HEK293 (cell line): ENCODE measurements around the gene MVP.

Source experiments
- CTCF ChIP-seq: fragments of 450-650 bp; formaldehyde crosslinking; IDR thresholded peaks from 2 replicates; pipeline ENCODE4 v1.5.1; 2016; ENCODE audit warnings: missing biosample characterization, missing genetic modification characterization
- KLF7 ChIP-seq: fragments of 450-650 bp; formaldehyde crosslinking; IDR thresholded peaks from 2 replicates; pipeline ENCODE4 v1.5.1; 2016; ENCODE audit warnings: missing biosample characterization, missing genetic modification characterization, borderline replicate concordance
- MZF1 ChIP-seq: fragments of 450-650 bp; formaldehyde crosslinking; IDR thresholded peaks from 2 replicates; pipeline ENCODE4 v1.5.1; 2017; ENCODE audit warnings: missing biosample characterization, missing genetic modification characterization, borderline replicate concordance
- SP2 ChIP-seq: fragments of 450-650 bp; formaldehyde crosslinking; IDR thresholded peaks from 2 replicates; pipeline ENCODE4 v1.5.1; 2016; ENCODE audit warnings: missing biosample characterization, missing genetic modification characterization
- ZBTB44 ChIP-seq: fragments of 450-650 bp; IDR thresholded peaks from 2 replicates; pipeline ENCODE4 v1.5.1; 2018; ENCODE audit warnings: missing biosample characterization, mild to moderate bottlenecking, missing genetic modification characterization
- ZBTB48 ChIP-seq: fragments of 450-650 bp; formaldehyde crosslinking; IDR thresholded peaks from 2 replicates; pipeline ENCODE4 v1.5.1; 2016; ENCODE audit warnings: missing biosample characterization, missing genetic modification characterization
- ZIC2 ChIP-seq: fragments of 450-650 bp; formaldehyde crosslinking; IDR thresholded peaks from 2 replicates; pipeline ENCODE4 v1.5.1; 2016; ENCODE audit warnings: missing biosample characterization, missing genetic modification characterization
- ZNF133 ChIP-seq: fragments of 450-650 bp; formaldehyde crosslinking; IDR thresholded peaks from 2 replicates; pipeline ENCODE4 v1.5.1; 2016; ENCODE audit warnings: missing biosample characterization, missing genetic modification characterization
- ZNF18 ChIP-seq: fragments of 450-650 bp; formaldehyde crosslinking; IDR thresholded peaks from 2 replicates; pipeline ENCODE4 v1.5.1; 2016; ENCODE audit warnings: missing biosample characterization, missing genetic modification characterization
- ZNF202 ChIP-seq: fragments of 450-650 bp; formaldehyde crosslinking; IDR thresholded peaks from 2 replicates; pipeline ENCODE4 v1.5.1; 2016; ENCODE audit warnings: missing biosample characterization, missing genetic modification characterization, borderline replicate concordance
- ZNF274 ChIP-seq, 2 experiments: fragments of 200-500 bp in 1 of 2; fragments of 450-650 bp in 1 of 2; sonication (Bioruptor generic) in 1 of 2; formaldehyde crosslinking in 1 of 2; IDR thresholded peaks; 2 replicates each; pipeline versions ENCODE4 v1.5.1 to v1.6.1; 2014 to 2016; ENCODE audit warnings: borderline replicate concordance in 1 of 2, inconsistent platforms in 1 of 2, low read length in 1 of 2, missing biosample characterization in 1 of 2, missing genetic modification characterization in 1 of 2
- ZNF292 ChIP-seq: fragments of 450-650 bp; formaldehyde crosslinking; IDR thresholded peaks from 2 replicates; pipeline ENCODE4 v1.5.1; 2016; ENCODE audit warnings: low read depth, missing biosample characterization, missing genetic modification characterization, borderline replicate concordance
- ZNF311 ChIP-seq: fragments of 450-650 bp; formaldehyde crosslinking; IDR thresholded peaks from 2 replicates; pipeline ENCODE4 v1.5.1; 2017; ENCODE audit warnings: missing biosample characterization, missing genetic modification characterization, borderline replicate concordance
- ZNF350 ChIP-seq: fragments of 450-650 bp; formaldehyde crosslinking; IDR thresholded peaks from 2 replicates; pipeline ENCODE4 v1.5.0; 2017; ENCODE audit warnings: missing biosample characterization, mild to moderate bottlenecking, missing genetic modification characterization
- ZNF518A ChIP-seq: fragments of 450-650 bp; formaldehyde crosslinking; conservative IDR thresholded peaks from 2 replicates; pipeline ENCODE4 v1.5.1; 2016; ENCODE audit warnings: low read depth, missing biosample characterization, missing genetic modification characterization
- ZNF560 ChIP-seq: fragments of 450-650 bp; formaldehyde crosslinking; IDR thresholded peaks from 2 replicates; pipeline ENCODE4 v1.5.1; 2017; ENCODE audit warnings: missing biosample characterization, missing genetic modification characterization, borderline replicate concordance
- ZNF561 ChIP-seq: fragments of 450-650 bp; IDR thresholded peaks from 2 replicates; pipeline ENCODE4 v1.5.1; 2018; ENCODE audit warnings: missing biosample characterization, missing genetic modification characterization, borderline replicate concordance
- ZNF610 ChIP-seq: fragments of 450-650 bp; formaldehyde crosslinking; IDR thresholded peaks from 2 replicates; pipeline ENCODE4 v1.5.1; 2016; ENCODE audit warnings: missing biosample characterization, missing genetic modification characterization, borderline replicate concordance
- ZNF626 ChIP-seq: fragments of 450-650 bp; sonication (Bioruptor Pico); formaldehyde crosslinking; IDR thresholded peaks from 2 replicates; pipeline ENCODE4 v1.5.1; 2018; ENCODE audit warnings: missing biosample characterization, missing genetic modification characterization, inconsistent platforms
- ZNF645 ChIP-seq: fragments of 450-650 bp; formaldehyde crosslinking; IDR thresholded peaks from 2 replicates; pipeline ENCODE4; 2016; ENCODE audit warnings: missing biosample characterization, missing genetic modification characterization
- ZNF664 ChIP-seq: fragments of 450-650 bp; formaldehyde crosslinking; IDR thresholded peaks from 2 replicates; pipeline ENCODE4 v1.5.1; 2016; ENCODE audit warnings: missing biosample characterization, missing genetic modification characterization
- ZNF670 ChIP-seq: fragments of 450-650 bp; formaldehyde crosslinking; IDR thresholded peaks from 2 replicates; pipeline ENCODE4 v1.5.1; 2016; ENCODE audit warnings: missing biosample characterization, missing genetic modification characterization, low read depth
- ZNF76 ChIP-seq: fragments of 450-650 bp; formaldehyde crosslinking; IDR thresholded peaks from 2 replicates; pipeline ENCODE4; 2016; ENCODE audit warnings: low read depth, missing biosample characterization, missing genetic modification characterization, borderline replicate concordance
- ZNF768 ChIP-seq: fragments of 450-650 bp; formaldehyde crosslinking; IDR thresholded peaks from 2 replicates; pipeline ENCODE4 v1.5.1; 2018; ENCODE audit warnings: missing biosample characterization, mild to moderate bottlenecking, missing genetic modification characterization
- ZNF792 ChIP-seq: fragments of 450-650 bp; formaldehyde crosslinking; IDR thresholded peaks from 2 replicates; pipeline ENCODE4 v1.5.1; 2016; ENCODE audit warnings: missing biosample characterization, missing genetic modification characterization
- ZSCAN23 ChIP-seq: fragments of 450-650 bp; formaldehyde crosslinking; IDR thresholded peaks from 2 replicates; pipeline ENCODE4 v1.5.1; 2016; ENCODE audit warnings: missing biosample characterization, missing genetic modification characterization
- ZSCAN30 ChIP-seq: fragments of 450-650 bp; IDR thresholded peaks from 2 replicates; pipeline ENCODE4 v1.5.1; 2018; ENCODE audit warnings: missing biosample characterization, mild to moderate bottlenecking, missing genetic modification characterization, moderate library complexity

The MVP gene

GRCh38 chr16:29862884-29863668 is 42.8 kb downstream of the MVP start, which contains the start of gene CDIPT (continued):
- no peak for TF ChIP-seq ZNF768 (tag by site-specific recombination)
- TF ChIP-seq ZBTB48 (tag by site-specific recombination): no peak
- peak; percentile 95 for TF ChIP-seq CTCF (tag by site-specific recombination)
- 0 out of 2 replicates have a peak, but pooled peaks have one; percentile 33 for TF ChIP-seq ZNF664 (tag by site-specific recombination)
- no peak for TF ChIP-seq ZNF202 (tag by site-specific recombination)
- TF ChIP-seq SP2 (tag by site-specific recombination): peak; percentile 71
- TF ChIP-seq ZSCAN30 (tag by site-specific recombination): peak; percentile 74
- TF ChIP-seq ZNF610: 0 out of 2 replicates have a peak, but pooled peaks have one; percentile 61
- TF ChIP-seq ZNF645 (tag by site-specific recombination): no peak
- peak; percentile 50 for TF ChIP-seq ZNF518A (tag by site-specific recombination)
- no peak for TF ChIP-seq ZNF274 (IDR thresholded peaks at IDR 0.05; ENCODE audit: low read length)
- no peak for TF ChIP-seq ZNF274 (tag by site-specific recombination; IDR thresholded peaks at IDR 0.05; ENCODE audit: borderline replicate concordance)
- TF ChIP-seq ZBTB44: peak; percentile 77; the same call in 1 of the 2 replicates
- TF ChIP-seq ZNF133: no peak; the same call in 1 of the 2 replicates
- TF ChIP-seq ZNF18 (tag by site-specific recombination): no peak; the same call in 1 of the 2 replicates
- TF ChIP-seq KLF7: peak; percentile 78
- TF ChIP-seq ZSCAN23 (tag by site-specific recombination): peak; percentile 83
- no peak for TF ChIP-seq ZNF292 (tag by site-specific recombination)
- TF ChIP-seq ZNF626: no peak
- no peak for TF ChIP-seq ZNF311 (tag by site-specific recombination)
- TF ChIP-seq ZNF560 (tag by site-specific recombination): no peak
- no peak for TF ChIP-seq ZNF350 (tag by site-specific recombination)
- no peak for TF ChIP-seq ZNF792 (tag by site-specific recombination)
- TF ChIP-seq ZNF76 (tag by site-specific recombination): peak; percentile 69
- TF ChIP-seq MZF1: no peak
- TF ChIP-seq ZNF561: no peak; the same call in none of the 2 replicates
- TF ChIP-seq ZIC2 (tag by site-specific recombination): peak; percentile 97
- TF ChIP-seq ZNF670 (tag by site-specific recombination): no peak
